GM12875 (cell line): ENCODE measurements around the gene BCAS3.

Experiments used
- H3K4me3 ChIP-seq: one replicate; pipeline ENCODE4 v1.5.1; 2011; ENCODE audit warnings: low read depth, low read length, control low read depth
- CTCF ChIP-seq: IDR thresholded peaks from 2 replicates; pipeline ENCODE4 v1.5.1; 2011; ENCODE audit warnings: low read depth, mild to moderate bottlenecking, control low read depth, inconsistent platforms, low read length, moderate library complexity, borderline replicate concordance; ENCODE audit not compliant: insufficient read depth

Gene BCAS3

GRCh38 chr17:61390479-61390791 lies 712.8 kb downstream of the BCAS3 start:
- TF ChIP-seq CTCF, result no peak
- H3K4me3 ChIP-seq, result no peak overlapping the region

GRCh38 chr17:61391595-61392291 lies 714.1 kb downstream of the BCAS3 start:
- TF ChIP-seq CTCF, result no peak

GRCh38 chr17:61392679-61393078 lies 715.0 kb downstream of the BCAS3 start:
- TF ChIP-seq CTCF, result no peak

More at GRCh38 chr17:61391595-61392291, 714.1 kb downstream of the BCAS3 start:
- no peak overlapping the region for H3K4me3 ChIP-seq

GRCh38 chr17:61393550-61393903 lies 715.9 kb downstream of the BCAS3 start:
- no peak overlapping the region for H3K4me3 ChIP-seq
- TF ChIP-seq CTCF, result peak; percentile 48; the same call in 1 of the 2 replicates

More at GRCh38 chr17:61392679-61393078, 715.0 kb downstream of the BCAS3 start:
- H3K4me3 ChIP-seq, result no peak overlapping the region

GRCh38 chr17:61393904-61394629 lies 716.4 kb downstream of the BCAS3 start:
- H3K4me3 ChIP-seq, result no peak overlapping the region

GRCh38 chr17:61394630-61395408 lies 717.2 kb downstream of the BCAS3 start:
- no peak for TF ChIP-seq CTCF
- H3K4me3 ChIP-seq, result no peak overlapping the region

More at GRCh38 chr17:61393904-61394629, 716.4 kb downstream of the BCAS3 start:
- TF ChIP-seq CTCF, result no peak
